ENCODE results near the gene DYNLRB1.

The DYNLRB1 gene

GRCh38 chr20:34579191-34579978 is 63.2 kb downstream of the DYNLRB1 start:
- DNase-seq (ENCODE audit: low spot score) = peak; percentile 55

- DNase-seq (ENCODE audit: low spot score) = no peak
Measured at GRCh38 chr20:34579979-34580940, 64.0 kb downstream of the DYNLRB1 start.

GRCh38 chr20:34581341-34582184 is 65.3 kb downstream of the DYNLRB1 start:
- no peak for DNase-seq (ENCODE audit: low spot score)

- DNase-seq (ENCODE audit: low spot score) = no peak
Measured at GRCh38 chr20:34582221-34582620, 66.0 kb downstream of the DYNLRB1 start.

DNA sequence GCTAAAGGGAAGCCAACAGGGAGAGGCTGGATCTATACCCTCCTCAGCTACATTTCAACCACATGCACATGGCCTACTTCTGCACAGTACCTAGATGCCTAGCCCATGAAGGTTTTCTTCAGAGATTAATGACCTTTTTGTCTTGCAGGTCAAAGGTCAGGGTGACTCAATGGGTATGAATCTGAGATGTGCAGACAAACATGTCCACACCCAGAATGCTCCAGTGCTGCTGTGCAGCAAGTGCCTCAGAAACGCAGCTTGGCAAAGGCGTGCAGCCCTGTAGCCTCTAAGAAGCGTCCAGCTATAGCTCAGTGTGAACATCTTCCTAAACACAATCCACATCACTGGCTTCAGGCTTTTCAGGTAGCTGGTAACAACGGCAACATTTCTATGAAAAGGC is 66.7 kb downstream of the DYNLRB1 start:
- no peak for DNase-seq (ENCODE audit: low spot score)

DNA sequence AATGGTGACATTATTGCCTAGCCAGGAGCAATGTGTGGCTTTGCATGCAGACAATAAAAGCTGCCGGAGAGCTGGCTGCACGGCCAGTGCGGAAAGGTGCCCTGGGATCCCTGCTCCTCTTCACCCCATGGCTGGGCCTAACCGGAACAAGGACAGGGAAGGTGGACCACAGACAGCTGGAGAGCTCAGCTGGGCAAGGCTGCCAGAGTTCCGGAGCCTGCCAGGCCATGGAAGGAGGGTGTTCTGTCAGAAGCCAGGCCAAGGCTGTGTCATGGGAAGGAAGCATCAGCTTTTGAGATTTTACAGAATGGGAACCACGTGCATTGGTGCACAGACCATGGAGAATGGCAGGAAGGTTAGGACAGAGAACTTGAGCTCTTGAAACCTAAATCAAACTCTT is 67.3 kb downstream of the DYNLRB1 start:
- DNase-seq (ENCODE audit: low spot score) = no peak

DNA sequence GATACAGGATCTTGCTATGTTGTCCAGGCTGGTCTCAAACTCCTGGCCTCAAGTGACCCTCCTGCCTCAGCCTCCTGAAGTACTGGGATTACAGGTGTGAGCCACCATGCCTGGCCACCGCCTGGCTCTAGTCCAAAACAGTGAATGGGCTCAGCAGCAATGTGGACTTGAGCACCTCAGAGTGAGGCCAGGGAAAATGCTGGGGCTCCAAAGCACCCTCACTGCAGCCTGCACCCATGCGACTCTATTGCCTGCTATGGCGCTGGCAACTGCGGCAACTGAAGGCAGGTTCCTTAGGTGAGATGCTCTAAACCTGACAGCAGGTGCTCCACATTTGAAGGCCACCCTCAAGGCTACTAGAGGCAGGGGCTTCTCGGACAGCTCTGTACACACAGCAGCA is 68.8 kb downstream of the DYNLRB1 start:
- no peak for DNase-seq (ENCODE audit: low spot score)

DNA sequence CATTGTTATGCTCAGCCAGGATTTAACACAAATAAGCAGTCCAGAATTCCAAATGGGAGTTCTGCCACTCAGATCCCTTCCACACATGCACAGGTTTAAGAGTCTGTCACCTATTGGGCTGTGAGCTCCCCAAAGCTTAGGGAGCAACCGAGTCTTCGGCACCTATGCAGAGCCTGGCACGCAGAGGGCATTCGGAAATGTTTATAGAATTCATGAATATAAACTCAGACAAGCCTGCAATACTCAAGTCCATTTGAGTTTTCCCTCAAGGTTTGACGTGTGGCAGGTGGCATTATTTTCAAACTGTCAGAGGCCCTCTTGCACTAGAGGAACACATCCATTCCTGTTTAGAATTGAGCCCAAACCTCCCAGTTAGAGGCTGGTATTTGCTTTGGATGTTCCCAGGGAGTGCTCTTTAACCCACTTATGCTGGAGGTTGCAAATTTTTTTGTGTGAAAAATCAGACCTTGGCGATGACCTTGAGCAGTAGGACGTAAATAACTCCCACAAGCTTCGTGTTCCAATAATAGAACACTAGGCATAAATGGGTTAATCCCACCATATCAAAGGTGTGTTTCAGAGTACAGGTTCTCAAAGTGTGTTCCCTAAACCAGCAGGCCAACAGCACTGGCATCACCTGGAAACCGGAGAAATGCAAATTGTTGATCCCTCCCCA is 70.4 kb downstream of the DYNLRB1 start:
- DNase-seq (ENCODE audit: low spot score) = no peak

Data from D341Med (cell line).